Inferior parietal cortex (tissue), 1 donor: ENCODE measurements around the gene GSTK1.
A peak's percentile ranks its signal among the peaks of the same experiment; 100 is the strongest.
"Not testable (repeated sequence)": the region's sequence is repeated elsewhere in the genome, so short reads cannot be mapped to it uniquely, and the experiment has no call there.

ENCODE experiments used
- DNase-seq: peaks from one replicate; pipeline ENCODE4 v3.0.0-alpha.2; 2016; ENCODE audit errors: extremely low spot score

Gene GSTK1

GRCh38 chr7:143263266-143264195, at the start of gene GSTK1:
Gene GSTK1, plus strand, starts transcription at chr7:143263441. Its CDS starts 73 bp downstream, at chr7:143263514.
- DNase-seq = peak; percentile 83

- DNase-seq = not testable (repeated sequence)
Measured at GRCh38 chr7:143213478-143213877, 49.8 kb upstream of the GSTK1 start.

- DNase-seq = peak; percentile 99
Measured at GRCh38 chr7:143214789-143215679, 48.2 kb upstream of the GSTK1 start.

- peak; percentile 66 for DNase-seq
Measured at GRCh38 chr7:143216151-143216550, 47.1 kb upstream of the GSTK1 start.

GRCh38 chr7:143216686-143217085, 46.6 kb upstream of the GSTK1 start:
- DNase-seq = no peak

- no peak for DNase-seq
Measured at GRCh38 chr7:143217806-143218205, 45.4 kb upstream of the GSTK1 start.

GRCh38 chr7:143221286-143221685, 42.0 kb upstream of the GSTK1 start:
- no peak for DNase-seq

- DNase-seq = no peak
Measured at GRCh38 chr7:143221737-143222136, 41.5 kb upstream of the GSTK1 start, which contains the start of gene TAS2R40. Gene TAS2R40, plus strand, starts transcription at chr7:143222037. Its CDS starts 42 bp downstream, at chr7:143222079.

GRCh38 chr7:143222782-143223181, 40.5 kb upstream of the GSTK1 start:
- no peak for DNase-seq

GRCh38 chr7:143223784-143224183, 39.5 kb upstream of the GSTK1 start:
- DNase-seq = no peak

GRCh38 chr7:143225047-143225446, 38.2 kb upstream of the GSTK1 start:
- DNase-seq = no peak

GRCh38 chr7:143227806-143228205, 35.4 kb upstream of the GSTK1 start:
- no peak for DNase-seq

GRCh38 chr7:143229054-143229790, 34.0 kb upstream of the GSTK1 start:
- DNase-seq = no peak

GRCh38 chr7:143230602-143231457, 32.4 kb upstream of the GSTK1 start:
- no peak for DNase-seq

- no peak for DNase-seq
Measured at GRCh38 chr7:143233816-143234532, 29.3 kb upstream of the GSTK1 start.

GRCh38 chr7:143234533-143234875, 28.7 kb upstream of the GSTK1 start:
- no peak for DNase-seq

- no peak for DNase-seq
Measured at GRCh38 chr7:143235561-143235960, 27.7 kb upstream of the GSTK1 start.

- no peak for DNase-seq
Measured at GRCh38 chr7:143236408-143236990, 26.7 kb upstream of the GSTK1 start.

GRCh38 chr7:143237366-143237765, 25.9 kb upstream of the GSTK1 start:
- DNase-seq = no peak
